Body of pancreas (tissue), 4 donors: ENCODE measurements around the gene TPSAB1. TPM values are rescaled to one million over a fixed set of nuclear protein-coding genes. Genes with fewer than 3 reads are reported as not detected.
"Not testable (repeated sequence)": the region's sequence is repeated elsewhere in the genome, so short reads cannot be mapped to it uniquely, and the experiment has no call there.

Experiments used
- ATAC-seq: fragments of 150-250 bp; one replicate; pipeline ENCODE4 v1.9.1; 2016
- DNase-seq, 4 donors: peaks; one replicate each; pipeline ENCODE4 v3.0.0-alpha.2; 2019
- H3K27ac ChIP-seq, 4 donors: fragments of 200-600 bp; sonication (generic); 1 replicate in 3 of 4; 2 replicates in 1 of 4; pipeline versions ENCODE4 v1.5.1 to v1.6.1; 2016 to 2019; ENCODE audit warnings: mild to moderate bottlenecking in 1 of 4, mixed read lengths in 1 of 4, moderate library complexity in 1 of 4
- H3K27me3 ChIP-seq, 2 donors: fragments of 200-600 bp; sonication (generic); one replicate each; pipeline ENCODE4 v1.6.0; 2016; ENCODE audit warnings: mild to moderate bottlenecking in 1 of 2
- H3K36me3 ChIP-seq, 2 donors: fragments of 200-600 bp; sonication (generic); replicated peaks in 1 of 2; 2 replicates each; pipeline ENCODE4 v1.5.1; 2016; ENCODE audit warnings: low read depth in 2 of 2; ENCODE audit not compliant: insufficient read depth in 1 of 2
- H3K4me1 ChIP-seq: fragments of 200-600 bp; sonication (generic); one replicate; pipeline ENCODE4 v1.6.0; 2016
- H3K4me3 ChIP-seq, 2 donors: fragments of 200-600 bp; sonication (generic); 1 replicate in 1 of 2; 2 replicates in 1 of 2; pipeline ENCODE4 v1.5.1; 2016 to 2019
- H3K9me3 ChIP-seq, 3 donors: fragments of 200-600 bp; sonication (generic); 1 replicate in 2 of 3; 2 replicates in 1 of 3; pipeline ENCODE4 v1.5.1; 2016
- CTCF ChIP-seq, 7 experiments: fragments of 450-650 bp in 4 of 7; fragments of 200-600 bp in 3 of 7; sonication (generic) in 3 of 7; IDR thresholded peaks; one replicate each; pipeline ENCODE4 v1.5.1; 2016 to 2019; ENCODE audit warnings: antibody characterized with exemption in 7 of 7
- POLR2A ChIP-seq, 3 donors: fragments of 450-650 bp; IDR thresholded peaks; one replicate each; pipeline ENCODE4 v1.6.1; 2016; ENCODE audit warnings: antibody characterized with exemption in 3 of 3, mild to moderate bottlenecking in 2 of 3
- WGBS, 2 donors: methylation state at CpG; one replicate each; pipeline ENCODE4 v1.1.5; 2017; 5-methylcytosine and 5-hydroxymethylcytosine counted together
- intact Hi-C: fragments of 100-400 bp; cut with DNase I; formaldehyde crosslinking; loops from one replicate; pipeline ENCODE4 v1.15.1; 2023
- total RNA-seq, 2 donors: library from RNA; depleted of rRNA; stranded (reverse); fragments of >200 nt; gene quantifications; one replicate each; pipeline ENCODE4 v1.1.0, GENCODE V29; 2016

The TPSAB1 gene
- 10 to 100 TPM; 23.6 to 53.4 TPM for total RNA-seq

GRCh38 chr16:1240436-1240835, at the start of gene TPSAB1:
TSS of gene TPSAB1 (plus strand) at chr16:1240705. CDS start at chr16:1240939, 234 bp downstream.
- DNase-seq, ATAC-seq: not testable (repeated sequence)
- 17% methylated on average over 1 of the region's 12 CpGs; no CpG with 5 or more reads in 1 of the 2 donors for WGBS, 2 donors

GRCh38 chr16:1190789-1191188, 49.7 kb upstream of the TPSAB1 start:
- H3K4me3 ChIP-seq, H3K9me3 ChIP-seq, H3K36me3 ChIP-seq, intact Hi-C loops, H3K4me1 ChIP-seq, H3K27me3 ChIP-seq, ATAC-seq, H3K27ac ChIP-seq, DNase-seq: not testable (repeated sequence)
- 72 to 100% methylated on average over 2 to 7 of the region's 11 CpGs for WGBS, 2 donors

More at GRCh38 chr16:1240436-1240835, at the start of gene TPSAB1:
- H3K27me3 ChIP-seq, H3K9me3 ChIP-seq, H3K27ac ChIP-seq, H3K4me1 ChIP-seq, H3K4me3 ChIP-seq, H3K36me3 ChIP-seq, intact Hi-C loops: not testable (repeated sequence)

- intact Hi-C loops = loop anchor here (2.0 kb wide), 1 partner anchor 86 kb away; no protein-coding TSS in a partner anchor
- Histone ChIP-seq H3K4me3 (no peak overlapping the region), H3K36me3 (no peaks in the 10 kb centered on the region), H3K27ac (no peak overlapping the region), H3K27me3 (no peaks in the 10 kb centered on the region), H3K4me1 (peaks cover 6% of the 10 kb centered on the region), H3K9me3 (no peaks in the 10 kb centered on the region)
- TF ChIP-seq POLR2A (IDR thresholded peaks at IDR 0.05) (no peak), CTCF (IDR thresholded peaks at IDR 0.05) (no peak)
- ATAC-seq (no peak), DNase-seq (no peak)
- WGBS, 2 donors = 65 to 67% methylated on average over 9 of the region's 9 CpGs
Measured at GRCh38 chr16:1192384-1193073, 48.0 kb upstream of the TPSAB1 start.

- Histone ChIP-seq H3K27ac (no peak overlapping the region), H3K9me3 (no peaks in the 10 kb centered on the region), H3K4me1 (peaks cover 6% of the 10 kb centered on the region), H3K27me3 (no peaks in the 10 kb centered on the region), H3K36me3 (no peaks in the 10 kb centered on the region), H3K4me3 (no peak overlapping the region)
- WGBS, 2 donors = 70% methylated on average over 30 of the region's 30 CpGs; no CpG with 5 or more reads in 1 of the 2 donors
- DNase-seq (peak in 3 of 4 donors; percentile 19 to 29 (median 24)), ATAC-seq (no peak)
- TF ChIP-seq POLR2A (IDR thresholded peaks at IDR 0.05) = no peak
- TF ChIP-seq CTCF (IDR thresholded peaks at IDR 0.05) = no peak
- intact Hi-C loops = loop anchor here (2.0 kb wide), 1 partner anchor 86 kb away; no protein-coding TSS in a partner anchor
Measured at GRCh38 chr16:1193143-1193824, 47.2 kb upstream of the TPSAB1 start.

- ATAC-seq = no peak
- H3K4me3 ChIP-seq = no peak overlapping the region
- H3K27me3 ChIP-seq = no peaks in the 10 kb centered on the region
- no peak for DNase-seq
- H3K27ac ChIP-seq = no peak overlapping the region
- no peak for TF ChIP-seq POLR2A (IDR thresholded peaks at IDR 0.05)
- no peak for TF ChIP-seq CTCF (IDR thresholded peaks at IDR 0.05)
- 65% methylated on average over 29 of the region's 29 CpGs; no CpG with 5 or more reads in 1 of the 2 donors for WGBS, 2 donors
- intact Hi-C loops = loop anchor here (2.0 kb wide), 1 partner anchor 87 kb away; no protein-coding TSS in a partner anchor
- peaks cover 6% of the 10 kb centered on the region for H3K4me1 ChIP-seq
- H3K9me3 ChIP-seq = no peaks in the 10 kb centered on the region
- no peaks in the 10 kb centered on the region for H3K36me3 ChIP-seq
Measured at GRCh38 chr16:1193825-1194581, 46.5 kb upstream of the TPSAB1 start.
